ENCODE data around the gene BLNK. TPM values are rescaled to one million over a fixed set of nuclear protein-coding genes. Genes with fewer than 3 reads are reported as not detected.

The BLNK gene
- polyA plus RNA-seq, 1 experiment = not detected

DNA sequence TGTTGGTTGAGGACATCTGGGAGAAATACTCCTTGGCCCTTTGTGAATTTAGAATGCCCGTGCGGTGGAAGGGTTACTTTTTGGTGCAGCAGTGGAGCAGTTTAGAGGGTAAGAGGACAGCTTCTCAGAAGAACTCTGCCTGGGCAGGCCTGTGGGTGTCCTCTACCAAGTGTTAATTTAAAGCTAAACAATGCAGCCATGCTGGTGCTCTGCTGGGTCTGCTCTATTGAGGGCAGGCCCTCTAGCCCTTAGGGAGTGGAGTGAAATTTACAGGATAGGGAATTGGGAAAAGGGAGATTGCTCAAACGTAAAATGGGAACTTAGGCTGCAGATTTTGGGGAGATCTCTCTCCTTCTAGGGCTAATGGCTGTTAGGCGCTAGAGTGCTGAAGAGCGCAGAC lies 22.1 kb downstream of the BLNK start:
- CTCF ChIA-PET = interaction anchor here (0.6 to 0.7 kb wide), 2 partner anchors 20 kb away, joined by 3 read pairs; no protein-coding TSS in a partner anchor
- DNase-seq (ENCODE audit: low read depth) = no peak
- POLR2A ChIA-PET = no interaction called here
- Histone ChIP-seq H3K27me3 (ENCODE audit: control insufficient read depth, insufficient read depth, low read length) (no peaks in the 10 kb centered on the region), H3K36me3 (ENCODE audit: control insufficient read depth, insufficient read depth, low read length) (no peaks in the 10 kb centered on the region), H3K4me3 (ENCODE audit: low read depth, low read length) (no peak overlapping the region)
- no peak for TF ChIP-seq CTCF (IDR thresholded peaks at IDR 0.05; ENCODE audit: insufficient read depth, low read depth, low read length)

DNA sequence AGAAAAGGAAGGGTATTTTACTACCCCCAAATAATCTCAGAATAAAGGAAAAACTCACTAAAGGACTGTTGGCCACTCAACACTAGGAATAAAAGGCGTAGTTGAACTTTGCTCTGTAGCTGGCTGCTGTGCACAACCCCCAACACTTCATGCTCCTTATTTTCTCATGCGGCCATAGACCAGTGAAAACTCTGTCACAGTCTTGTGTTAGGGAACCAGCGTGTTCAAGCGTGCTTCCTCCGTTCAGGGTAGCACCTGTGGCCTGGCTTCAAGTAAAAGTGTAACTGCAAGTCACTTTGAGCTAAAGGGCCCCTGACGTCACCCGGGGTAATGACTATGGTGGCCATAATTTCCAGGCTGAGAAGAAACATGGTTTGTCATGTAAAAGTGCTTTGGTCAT lies 27.0 kb downstream of the BLNK start:
- H3K27me3 ChIP-seq (ENCODE audit: control insufficient read depth, insufficient read depth, low read length) = no peaks in the 10 kb centered on the region
- no peak overlapping the region for H3K4me3 ChIP-seq (ENCODE audit: low read depth, low read length)
- ChIA-PET CTCF (interaction anchor here (0.8 to 1.1 kb wide), 2 partner anchors 15 to 94 kb away, joined by 3 to 4 read pairs; no protein-coding TSS in a partner anchor), POLR2A (no interaction called here)
- TF ChIP-seq CTCF (IDR thresholded peaks at IDR 0.05; ENCODE audit: insufficient read depth, low read depth, low read length) = no peak
- no peak for DNase-seq (ENCODE audit: low read depth)
- H3K36me3 ChIP-seq (ENCODE audit: control insufficient read depth, insufficient read depth, low read length) = no peaks in the 10 kb centered on the region

DNA sequence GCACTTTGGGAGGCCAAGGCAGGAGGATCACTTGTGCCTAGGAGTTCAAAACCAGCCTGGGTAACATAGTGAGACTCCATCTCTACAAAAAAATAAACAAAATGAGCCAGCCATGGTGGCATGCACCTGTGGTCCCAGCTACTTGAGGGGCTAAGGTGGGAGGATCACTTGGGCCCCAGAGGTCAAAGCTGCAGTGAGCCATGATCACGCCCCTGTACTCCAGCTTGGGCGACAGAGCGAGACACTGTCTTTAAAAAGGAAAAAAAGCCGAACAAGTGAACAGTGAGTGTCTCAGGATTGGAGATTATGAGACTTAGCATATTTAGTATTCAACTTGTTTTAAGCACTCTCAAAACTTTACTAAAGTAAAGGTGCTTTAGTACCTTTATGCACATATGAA lies 28.1 kb downstream of the BLNK start:
- ChIA-PET CTCF (no interaction called here), POLR2A (no interaction called here)
- no peak for DNase-seq (ENCODE audit: low read depth)
- TF ChIP-seq CTCF (IDR thresholded peaks at IDR 0.05; ENCODE audit: insufficient read depth, low read depth, low read length) = no peak
- Histone ChIP-seq H3K4me3 (ENCODE audit: low read depth, low read length) (no peak overlapping the region), H3K27me3 (ENCODE audit: control insufficient read depth, insufficient read depth, low read length) (no peaks in the 10 kb centered on the region), H3K36me3 (ENCODE audit: control insufficient read depth, insufficient read depth, low read length) (no peaks in the 10 kb centered on the region)

DNA sequence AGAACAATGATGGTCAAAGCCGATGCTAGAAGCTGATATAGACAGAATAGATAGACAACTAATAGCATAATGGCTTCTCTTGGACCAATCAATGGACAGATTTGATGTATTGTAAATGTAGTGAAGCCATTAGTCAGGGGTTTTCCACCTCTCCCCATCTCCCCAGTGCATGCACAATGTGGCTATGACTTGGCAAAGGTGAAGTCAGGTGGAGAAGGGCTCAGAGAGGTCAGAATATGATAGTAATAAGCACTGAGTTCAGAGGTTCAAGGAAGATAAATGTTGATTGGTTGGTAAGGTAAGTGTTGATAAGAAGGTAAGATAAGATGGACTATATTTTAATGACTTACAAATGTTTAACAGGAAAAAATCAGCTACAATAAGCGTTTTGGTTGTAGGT lies 28.5 kb downstream of the BLNK start:
- no peak for DNase-seq (ENCODE audit: low read depth)
- ChIA-PET CTCF (no interaction called here), POLR2A (no interaction called here)
- Histone ChIP-seq H3K4me3 (ENCODE audit: low read depth, low read length) (no peak overlapping the region), H3K27me3 (ENCODE audit: control insufficient read depth, insufficient read depth, low read length) (no peaks in the 10 kb centered on the region), H3K36me3 (ENCODE audit: control insufficient read depth, insufficient read depth, low read length) (no peaks in the 10 kb centered on the region)
- no peak for TF ChIP-seq CTCF (IDR thresholded peaks at IDR 0.05; ENCODE audit: insufficient read depth, low read depth, low read length)

DNA sequence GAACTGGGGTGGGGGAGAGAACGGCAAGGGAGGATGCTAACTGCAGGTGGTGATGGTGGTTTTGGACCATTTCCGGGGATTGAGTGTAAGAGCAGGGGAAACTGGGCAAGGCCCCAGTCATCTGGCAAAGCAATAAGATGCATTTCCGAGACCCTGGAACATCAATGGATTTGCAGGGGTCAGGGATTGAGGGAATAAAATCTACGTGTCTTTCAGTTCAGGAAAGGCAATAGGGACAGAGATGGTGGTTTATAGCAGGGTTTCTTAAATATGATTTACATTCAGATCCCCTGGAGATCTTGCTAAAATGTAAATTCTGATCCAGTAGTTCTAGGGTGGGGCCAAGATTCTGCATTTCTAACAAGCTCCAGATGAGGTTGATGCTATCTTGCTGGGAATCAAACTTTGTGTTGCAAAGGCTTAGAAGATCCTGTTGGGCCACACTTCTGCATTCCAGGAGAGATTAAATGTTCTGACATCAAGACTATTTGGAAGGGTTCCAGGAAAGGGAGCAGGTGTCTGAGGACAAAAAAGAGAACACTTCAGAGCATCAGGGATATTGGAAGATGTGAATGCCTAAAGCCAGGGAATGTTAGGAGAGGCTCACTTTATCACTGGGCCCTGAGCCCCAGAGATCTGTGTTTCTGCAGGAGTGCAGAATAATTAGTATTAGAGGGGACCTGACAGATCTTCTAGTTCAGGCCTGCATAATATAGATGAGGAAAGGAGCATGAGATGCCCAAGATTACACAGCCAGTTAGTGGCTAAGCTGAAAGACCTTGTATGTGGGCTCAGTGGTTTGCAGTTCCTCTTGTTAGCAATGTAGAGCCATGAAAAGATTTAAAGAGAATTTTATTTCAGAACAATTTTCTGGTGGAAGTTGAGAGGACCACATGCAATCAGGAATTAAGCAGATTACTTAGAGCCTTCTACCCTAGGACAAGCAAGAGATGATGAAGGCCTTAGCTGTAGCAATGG lies 32.4 kb downstream of the BLNK start:
- ChIA-PET CTCF (interaction anchor here (1.6 kb wide), 1 partner anchor 10 kb away, joined by 7 read pairs; no protein-coding TSS in a partner anchor), POLR2A (no interaction called here)
- Histone ChIP-seq H3K36me3 (ENCODE audit: control insufficient read depth, insufficient read depth, low read length) (no peaks in the 10 kb centered on the region), H3K27me3 (ENCODE audit: control insufficient read depth, insufficient read depth, low read length) (no peaks in the 10 kb centered on the region), H3K4me3 (ENCODE audit: low read depth, low read length) (no peak overlapping the region)
- no peak for TF ChIP-seq CTCF (IDR thresholded peaks at IDR 0.05; ENCODE audit: insufficient read depth, low read depth, low read length)
- DNase-seq (ENCODE audit: low read depth) = no peak
